ENCODE data around the gene DKK3.

The DKK3 gene

GRCh38 chr11:11969380-11970215 lies 38.8 kb downstream of the DKK3 start:
- no peaks in the 10 kb centered on the region for H3K9me3 ChIP-seq (ENCODE audit: insufficient read depth, low read length)
- H3K27me3 ChIP-seq (ENCODE audit: insufficient read depth, insufficient read length), result no peaks in the 10 kb centered on the region
- TF ChIP-seq YY1 (IDR thresholded peaks at IDR 0.05; ENCODE audit: insufficient read depth, insufficient read length), result no peak
- no peak for TF ChIP-seq SUZ12 (IDR thresholded peaks at IDR 0.05; ENCODE audit: extremely low read depth, insufficient read depth, insufficient read length)
- TF ChIP-seq ZNF274 (IDR thresholded peaks at IDR 0.05; ENCODE audit: low read depth, low read length), result no peak
- DNase-seq (ENCODE audit: low read depth, low spot score), result no peak
- no peak overlapping the region for H3K9ac ChIP-seq (ENCODE audit: insufficient read length, low read depth)
- peaks cover 73% of the 10 kb centered on the region for H3K36me3 ChIP-seq (ENCODE audit: insufficient read depth, insufficient read length, low read length)
- H3K4me3 ChIP-seq (ENCODE audit: insufficient read length, low read depth), result no peak overlapping the region
- peaks cover 12% of the 10 kb centered on the region for H3K4me1 ChIP-seq (ENCODE audit: insufficient read depth, insufficient read length)

GRCh38 chr11:11968511-11969280 lies 39.7 kb downstream of the DKK3 start:
- H3K4me3 ChIP-seq (ENCODE audit: insufficient read length, low read depth), result no peak overlapping the region
- no peak for DNase-seq (ENCODE audit: low read depth, low spot score)
- no peak for TF ChIP-seq YY1 (IDR thresholded peaks at IDR 0.05; ENCODE audit: insufficient read depth, insufficient read length)
- no peak for TF ChIP-seq ZNF274 (IDR thresholded peaks at IDR 0.05; ENCODE audit: low read depth, low read length)
- TF ChIP-seq SUZ12 (IDR thresholded peaks at IDR 0.05; ENCODE audit: extremely low read depth, insufficient read depth, insufficient read length), result no peak
- H3K9me3 ChIP-seq (ENCODE audit: insufficient read depth, low read length), result no peaks in the 10 kb centered on the region
- peaks cover 7% of the 10 kb centered on the region for H3K4me1 ChIP-seq (ENCODE audit: insufficient read depth, insufficient read length)
- peaks cover 75% of the 10 kb centered on the region for H3K36me3 ChIP-seq (ENCODE audit: insufficient read depth, insufficient read length, low read length)
- no peaks in the 10 kb centered on the region for H3K27me3 ChIP-seq (ENCODE audit: insufficient read depth, insufficient read length)
- H3K9ac ChIP-seq (ENCODE audit: insufficient read length, low read depth), result no peak overlapping the region

- DNase-seq (ENCODE audit: low read depth, low spot score), result no peak
- H3K4me3 ChIP-seq (ENCODE audit: insufficient read length, low read depth), result no peak overlapping the region
- no peaks in the 10 kb centered on the region for H3K9me3 ChIP-seq (ENCODE audit: insufficient read depth, low read length)
- peaks cover 4% of the 10 kb centered on the region for H3K4me1 ChIP-seq (ENCODE audit: insufficient read depth, insufficient read length)
- TF ChIP-seq YY1 (IDR thresholded peaks at IDR 0.05; ENCODE audit: insufficient read depth, insufficient read length), result no peak
- no peak for TF ChIP-seq ZNF274 (IDR thresholded peaks at IDR 0.05; ENCODE audit: low read depth, low read length)
- TF ChIP-seq SUZ12 (IDR thresholded peaks at IDR 0.05; ENCODE audit: extremely low read depth, insufficient read depth, insufficient read length), result no peak
- H3K27me3 ChIP-seq (ENCODE audit: insufficient read depth, insufficient read length), result no peaks in the 10 kb centered on the region
- H3K9ac ChIP-seq (ENCODE audit: insufficient read length, low read depth), result no peak overlapping the region
- peaks cover 80% of the 10 kb centered on the region for H3K36me3 ChIP-seq (ENCODE audit: insufficient read depth, insufficient read length, low read length)
Measured at GRCh38 chr11:11967669-11968510, 40.5 kb downstream of the DKK3 start.

- Histone ChIP-seq H3K36me3 (ENCODE audit: insufficient read depth, insufficient read length, low read length) (peaks cover 80% of the 10 kb centered on the region), H3K27me3 (ENCODE audit: insufficient read depth, insufficient read length) (no peaks in the 10 kb centered on the region), H3K4me1 (ENCODE audit: insufficient read depth, insufficient read length) (no peaks in the 10 kb centered on the region), H3K4me3 (ENCODE audit: insufficient read length, low read depth) (no peak overlapping the region), H3K9ac (ENCODE audit: insufficient read length, low read depth) (no peak overlapping the region), H3K9me3 (ENCODE audit: insufficient read depth, low read length) (peaks cover 3% of the 10 kb centered on the region; the same call in 1 of the 2 replicates)
- TF ChIP-seq SUZ12 (IDR thresholded peaks at IDR 0.05; ENCODE audit: extremely low read depth, insufficient read depth, insufficient read length), result no peak
- TF ChIP-seq ZNF274 (IDR thresholded peaks at IDR 0.05; ENCODE audit: low read depth, low read length), result no peak
- TF ChIP-seq YY1 (IDR thresholded peaks at IDR 0.05; ENCODE audit: insufficient read depth, insufficient read length), result no peak
- peak; percentile 51 for DNase-seq (ENCODE audit: low read depth, low spot score)
Measured at GRCh38 chr11:11966826-11967668, 41.4 kb downstream of the DKK3 start.

GRCh38 chr11:11966354-11966741 lies 42.1 kb downstream of the DKK3 start:
- DNase-seq (ENCODE audit: low read depth, low spot score), result no peak
- H3K4me3 ChIP-seq (ENCODE audit: insufficient read length, low read depth), result no peak overlapping the region
- H3K27me3 ChIP-seq (ENCODE audit: insufficient read depth, insufficient read length), result no peaks in the 10 kb centered on the region
- H3K4me1 ChIP-seq (ENCODE audit: insufficient read depth, insufficient read length), result no peaks in the 10 kb centered on the region
- peaks cover 77% of the 10 kb centered on the region for H3K36me3 ChIP-seq (ENCODE audit: insufficient read depth, insufficient read length, low read length)
- peaks cover 9% of the 10 kb centered on the region; the same call in 1 of the 2 replicates for H3K9me3 ChIP-seq (ENCODE audit: insufficient read depth, low read length)
- no peak overlapping the region for H3K9ac ChIP-seq (ENCODE audit: insufficient read length, low read depth)
- TF ChIP-seq SUZ12 (IDR thresholded peaks at IDR 0.05; ENCODE audit: extremely low read depth, insufficient read depth, insufficient read length), result no peak
- TF ChIP-seq ZNF274 (IDR thresholded peaks at IDR 0.05; ENCODE audit: low read depth, low read length), result no peak
- TF ChIP-seq YY1 (IDR thresholded peaks at IDR 0.05; ENCODE audit: insufficient read depth, insufficient read length), result no peak

- no peaks in the 10 kb centered on the region for H3K4me1 ChIP-seq (ENCODE audit: insufficient read depth, insufficient read length)
- no peaks in the 10 kb centered on the region for H3K27me3 ChIP-seq (ENCODE audit: insufficient read depth, insufficient read length)
- no peak for TF ChIP-seq YY1 (IDR thresholded peaks at IDR 0.05; ENCODE audit: insufficient read depth, insufficient read length)
- TF ChIP-seq ZNF274 (IDR thresholded peaks at IDR 0.05; ENCODE audit: low read depth, low read length), result no peak
- TF ChIP-seq SUZ12 (IDR thresholded peaks at IDR 0.05; ENCODE audit: extremely low read depth, insufficient read depth, insufficient read length), result no peak
- peaks cover 10% of the 10 kb centered on the region; the same call in 1 of the 2 replicates for H3K9me3 ChIP-seq (ENCODE audit: insufficient read depth, low read length)
- peaks cover 76% of the 10 kb centered on the region for H3K36me3 ChIP-seq (ENCODE audit: insufficient read depth, insufficient read length, low read length)
- no peak for DNase-seq (ENCODE audit: low read depth, low spot score)
- H3K9ac ChIP-seq (ENCODE audit: insufficient read length, low read depth), result no peak overlapping the region
- H3K4me3 ChIP-seq (ENCODE audit: insufficient read length, low read depth), result no peak overlapping the region
Measured at GRCh38 chr11:11965656-11966353, 42.6 kb downstream of the DKK3 start.
